ENCODE measurements around the gene GPBAR1. TPM values are rescaled to one million over a fixed set of nuclear protein-coding genes. Genes with fewer than 3 reads are reported as not detected.

The GPBAR1 gene
- total RNA-seq, 1 experiment from 2014 or later = 0.30 TPM

- H3K36me3 ChIP-seq (ENCODE audit: insufficient read depth, low read length, poor library complexity, severe bottlenecking) = no peaks in the 10 kb centered on the region
- TF ChIP-seq EZH2 (IDR thresholded peaks at IDR 0.05; ENCODE audit: borderline replicate concordance, low read depth, low read length, poor library complexity, severe bottlenecking) (no peak), CTCF (conservative IDR thresholded peaks at IDR 0.05; ENCODE audit: low read depth, low read length) (no peak)
- peak; percentile 97 for DNase-seq (ENCODE audit: low spot score)
- no TSS peak for BruUV-seq (replicated peaks)
- H3K4me1 ChIP-seq (ENCODE audit: insufficient read depth, low read length, poor library complexity, severe bottlenecking) = peaks cover 36% of the 10 kb centered on the region
- H3K27ac ChIP-seq (ENCODE audit: low read depth, low read length, poor library complexity, severe bottlenecking) = peak within 1 kb of the TSS; percentile 87
- H3K4me3 ChIP-seq (ENCODE audit: low read depth, low read length, poor library complexity, severe bottlenecking) = peak within 1 kb of the TSS; percentile 86
- ChIA-PET CTCF (interaction anchor here (1.0 kb wide), 1 partner anchor 179 kb away, joined by 3 read pairs; no protein-coding TSS in a partner anchor), POLR2A (ENCODE audit: low non-redundant PET) (no interaction called here)
- H3K27me3 ChIP-seq (replicated peaks; ENCODE audit: insufficient read depth, low read depth, low read length, poor library complexity) = no peaks in the 10 kb centered on the region
- intact Hi-C loops (cut with micrococcal nuclease; ENCODE audit: unreplicated experiment) = no loop called here
- H3K9me3 ChIP-seq (ENCODE audit: low read depth, low read length, poor library complexity, severe bottlenecking) = no peaks in the 10 kb centered on the region
Observed at GRCh38 chr2:218216674-218217359, 44.0 kb upstream of the GPBAR1 start, which contains the start of gene ARPC2. Gene ARPC2, plus strand, starts transcription at chr2:218217189. Its CDS starts 282 bp downstream, at chr2:218217471.

GRCh38 chr2:218217360-218218267, 43.2 kb upstream of the GPBAR1 start:
- CTCF ChIA-PET = interaction anchor here (1.0 kb wide), 1 partner anchor 179 kb away, joined by 3 read pairs; no protein-coding TSS in a partner anchor
- BruUV-seq (replicated peaks) = TSS peak; percentile 35
- TF ChIP-seq CTCF (conservative IDR thresholded peaks at IDR 0.05; ENCODE audit: low read depth, low read length) = no peak
- TF ChIP-seq EZH2 (IDR thresholded peaks at IDR 0.05; ENCODE audit: borderline replicate concordance, low read depth, low read length, poor library complexity, severe bottlenecking) = no peak

GRCh38 chr2:218218268-218219185, 42.3 kb upstream of the GPBAR1 start:
- no peaks in the 10 kb centered on the region for H3K9me3 ChIP-seq (ENCODE audit: low read depth, low read length, poor library complexity, severe bottlenecking)
- POLR2A ChIA-PET (ENCODE audit: low non-redundant PET) = no interaction called here
- TF ChIP-seq EZH2 (IDR thresholded peaks at IDR 0.05; ENCODE audit: borderline replicate concordance, low read depth, low read length, poor library complexity, severe bottlenecking) (no peak), CTCF (conservative IDR thresholded peaks at IDR 0.05; ENCODE audit: low read depth, low read length) (no peak)
- H3K27ac ChIP-seq (ENCODE audit: low read depth, low read length, poor library complexity, severe bottlenecking) = peak overlapping the region; percentile 87
- peak overlapping the region; percentile 86 for H3K4me3 ChIP-seq (ENCODE audit: low read depth, low read length, poor library complexity, severe bottlenecking)
- H3K27me3 ChIP-seq (replicated peaks; ENCODE audit: insufficient read depth, low read depth, low read length, poor library complexity) = no peaks in the 10 kb centered on the region
- BruUV-seq (replicated peaks) = no TSS peak
- H3K4me1 ChIP-seq (ENCODE audit: insufficient read depth, low read length, poor library complexity, severe bottlenecking) = peaks cover 47% of the 10 kb centered on the region
- DNase-seq (ENCODE audit: low spot score) = peak; percentile 10
- intact Hi-C loops (cut with micrococcal nuclease; ENCODE audit: unreplicated experiment) = no loop called here
- H3K36me3 ChIP-seq (ENCODE audit: insufficient read depth, low read length, poor library complexity, severe bottlenecking) = no peaks in the 10 kb centered on the region
- CTCF ChIA-PET = no interaction called here

More at GRCh38 chr2:218217360-218218267, 43.2 kb upstream of the GPBAR1 start:
- H3K4me1 ChIP-seq (ENCODE audit: insufficient read depth, low read length, poor library complexity, severe bottlenecking) = peaks cover 44% of the 10 kb centered on the region
- POLR2A ChIA-PET (ENCODE audit: low non-redundant PET) = no interaction called here
- no peaks in the 10 kb centered on the region for H3K27me3 ChIP-seq (replicated peaks; ENCODE audit: insufficient read depth, low read depth, low read length, poor library complexity)
- peak overlapping the region; percentile 87 for H3K27ac ChIP-seq (ENCODE audit: low read depth, low read length, poor library complexity, severe bottlenecking)
- DNase-seq (ENCODE audit: low spot score) = peak; percentile 35
- no peaks in the 10 kb centered on the region for H3K9me3 ChIP-seq (ENCODE audit: low read depth, low read length, poor library complexity, severe bottlenecking)
- H3K4me3 ChIP-seq (ENCODE audit: low read depth, low read length, poor library complexity, severe bottlenecking) = peak overlapping the region; percentile 86
- no peaks in the 10 kb centered on the region for H3K36me3 ChIP-seq (ENCODE audit: insufficient read depth, low read length, poor library complexity, severe bottlenecking)
- intact Hi-C loops (cut with micrococcal nuclease; ENCODE audit: unreplicated experiment) = no loop called here

Measured in A673 (cell line).